ENCODE data around the gene FOXM1.

DNA sequence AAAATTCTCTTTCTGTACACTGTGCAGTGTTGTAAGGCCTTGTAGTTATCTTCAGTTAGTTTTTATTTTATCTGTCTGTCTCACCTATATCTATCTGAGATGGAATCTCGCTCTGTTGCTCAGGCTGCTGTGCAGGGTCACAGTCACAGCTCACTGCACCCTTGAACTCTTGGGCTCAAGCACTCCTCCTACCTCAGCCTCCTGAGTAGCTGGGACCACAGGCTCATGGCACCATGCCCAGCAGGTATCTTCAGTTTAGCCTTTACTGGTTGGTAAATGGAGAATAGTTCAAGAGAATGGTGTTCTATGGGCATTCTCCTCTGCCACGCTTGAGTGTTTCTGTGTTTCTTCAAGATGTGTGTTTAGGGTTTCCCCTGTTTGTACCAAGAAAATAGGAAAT lies 27.3 kb upstream of the FOXM1 start:
- TF ChIP-seq, protein P1, sequence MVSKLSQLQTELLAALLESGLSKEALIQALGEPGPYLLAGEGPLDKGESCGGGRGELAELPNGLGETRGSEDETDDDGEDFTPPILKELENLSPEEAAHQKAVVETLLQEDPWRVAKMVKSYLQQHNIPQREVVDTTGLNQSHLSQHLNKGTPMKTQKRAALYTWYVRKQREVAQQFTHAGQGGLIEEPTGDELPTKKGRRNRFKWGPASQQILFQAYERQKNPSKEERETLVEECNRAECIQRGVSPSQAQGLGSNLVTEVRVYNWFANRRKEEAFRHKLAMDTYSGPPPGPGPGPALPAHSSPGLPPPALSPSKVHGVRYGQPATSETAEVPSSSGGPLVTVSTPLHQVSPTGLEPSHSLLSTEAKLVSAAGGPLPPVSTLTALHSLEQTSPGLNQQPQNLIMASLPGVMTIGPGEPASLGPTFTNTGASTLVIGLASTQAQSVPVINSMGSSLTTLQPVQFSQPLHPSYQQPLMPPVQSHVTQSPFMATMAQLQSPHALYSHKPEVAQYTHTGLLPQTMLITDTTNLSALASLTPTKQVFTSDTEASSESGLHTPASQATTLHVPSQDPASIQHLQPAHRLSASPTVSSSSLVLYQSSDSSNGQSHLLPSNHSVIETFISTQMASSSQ (IDR thresholded peaks at IDR 0.05; ENCODE audit: low read depth): no peak
- TF ChIP-seq, protein P1 (CRISPR knock-in tag; IDR thresholded peaks at IDR 0.05; ENCODE audit: borderline replicate concordance): no peak
- TF ChIP-seq, protein P2, sequence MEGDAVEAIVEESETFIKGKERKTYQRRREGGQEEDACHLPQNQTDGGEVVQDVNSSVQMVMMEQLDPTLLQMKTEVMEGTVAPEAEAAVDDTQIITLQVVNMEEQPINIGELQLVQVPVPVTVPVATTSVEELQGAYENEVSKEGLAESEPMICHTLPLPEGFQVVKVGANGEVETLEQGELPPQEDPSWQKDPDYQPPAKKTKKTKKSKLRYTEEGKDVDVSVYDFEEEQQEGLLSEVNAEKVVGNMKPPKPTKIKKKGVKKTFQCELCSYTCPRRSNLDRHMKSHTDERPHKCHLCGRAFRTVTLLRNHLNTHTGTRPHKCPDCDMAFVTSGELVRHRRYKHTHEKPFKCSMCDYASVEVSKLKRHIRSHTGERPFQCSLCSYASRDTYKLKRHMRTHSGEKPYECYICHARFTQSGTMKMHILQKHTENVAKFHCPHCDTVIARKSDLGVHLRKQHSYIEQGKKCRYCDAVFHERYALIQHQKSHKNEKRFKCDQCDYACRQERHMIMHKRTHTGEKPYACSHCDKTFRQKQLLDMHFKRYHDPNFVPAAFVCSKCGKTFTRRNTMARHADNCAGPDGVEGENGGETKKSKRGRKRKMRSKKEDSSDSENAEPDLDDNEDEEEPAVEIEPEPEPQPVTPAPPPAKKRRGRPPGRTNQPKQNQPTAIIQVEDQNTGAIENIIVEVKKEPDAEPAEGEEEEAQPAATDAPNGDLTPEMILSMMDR (CRISPR knock-in tag; IDR thresholded peaks at IDR 0.05): no peak
- no peak for TF ChIP-seq FOXA3 (CRISPR knock-in tag; IDR thresholded peaks at IDR 0.05)
- TF ChIP-seq BCL6 (CRISPR knock-in tag; IDR thresholded peaks at IDR 0.05): no peak
- TF ChIP-seq, protein P3, sequence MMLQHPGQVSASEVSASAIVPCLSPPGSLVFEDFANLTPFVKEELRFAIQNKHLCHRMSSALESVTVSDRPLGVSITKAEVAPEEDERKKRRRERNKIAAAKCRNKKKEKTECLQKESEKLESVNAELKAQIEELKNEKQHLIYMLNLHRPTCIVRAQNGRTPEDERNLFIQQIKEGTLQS (CRISPR knock-in tag; IDR thresholded peaks at IDR 0.05): no peak
- TF ChIP-seq EP300 (IDR thresholded peaks at IDR 0.05; ENCODE audit: low read depth in 2 of 2, low read length in 2 of 2): no peak
- TF ChIP-seq EP300 (CRISPR knock-in tag; IDR thresholded peaks at IDR 0.05; ENCODE audit: borderline replicate concordance): no peak
- TF ChIP-seq POLR2AphosphoS5 (IDR thresholded peaks at IDR 0.05; ENCODE audit: low read depth, low read length): no peak
- no peak for TF ChIP-seq SP2 (CRISPR knock-in tag; IDR thresholded peaks at IDR 0.05)
- TF ChIP-seq SNRNP70 (IDR thresholded peaks at IDR 0.05; ENCODE audit: low read depth, low read length): no peak
- no peak for TF ChIP-seq KDM1A (CRISPR knock-in tag; IDR thresholded peaks at IDR 0.05)
